ENCODE data around the gene RABEPK.

- no peak for TF ChIP-seq CTCF (conservative IDR thresholded peaks at IDR 0.05 in 1 of 2, IDR thresholded peaks at IDR 0.05 in 1 of 2; ENCODE audit: extremely low read depth in 1 of 2, insufficient read depth in 1 of 2, low read depth in 1 of 2, low read length in 2 of 2)
- no peak for TF ChIP-seq EZH2 (IDR thresholded peaks at IDR 0.05; ENCODE audit: borderline replicate concordance, low read length)
These were observed 72.4 kb downstream of the RABEPK start for GRCh38 chr9:125272697-125273096.
